ENCODE measurements around the gene TIMM44.

Gene TIMM44

GRCh38 chr19:7943444-7944176 is at the start of gene TIMM44:
Gene TIMM44, minus strand, starts transcription at chr19:7943666. Its CDS starts 15 bp downstream, at chr19:7943651.
- peak; percentile 92 for TF ChIP-seq POLR2A (IDR thresholded peaks at IDR 0.05; ENCODE audit: low read length)
- no peak for TF ChIP-seq GATA1 (IDR thresholded peaks at IDR 0.05; ENCODE audit: low read depth, low read length)

GRCh38 chr19:7992575-7992974 is 49.1 kb upstream of the TIMM44 start:
- TF ChIP-seq GATA1 (IDR thresholded peaks at IDR 0.05; ENCODE audit: low read depth, low read length) (no peak), POLR2A (IDR thresholded peaks at IDR 0.05; ENCODE audit: low read length) (no peak)
- DNase-seq, result no peak

More at GRCh38 chr19:7943444-7944176, at the start of gene TIMM44:
- peak; percentile 99 for DNase-seq

- TF ChIP-seq POLR2A (IDR thresholded peaks at IDR 0.05; ENCODE audit: low read length) (no peak), GATA1 (IDR thresholded peaks at IDR 0.05; ENCODE audit: low read depth, low read length) (no peak)
- DNase-seq, result no peak
Observed at GRCh38 chr19:7989071-7989575, 45.7 kb upstream of the TIMM44 start.

- DNase-seq, result no peak
- TF ChIP-seq POLR2A (IDR thresholded peaks at IDR 0.05; ENCODE audit: low read length) (no peak), GATA1 (IDR thresholded peaks at IDR 0.05; ENCODE audit: low read depth, low read length) (no peak)
Observed at GRCh38 chr19:7988307-7988706, 44.8 kb upstream of the TIMM44 start.

GRCh38 chr19:7987114-7987768 is 43.8 kb upstream of the TIMM44 start:
- DNase-seq, result no peak
- TF ChIP-seq POLR2A (IDR thresholded peaks at IDR 0.05; ENCODE audit: low read length) (no peak), GATA1 (IDR thresholded peaks at IDR 0.05; ENCODE audit: low read depth, low read length) (no peak)

- no peak for TF ChIP-seq POLR2A (IDR thresholded peaks at IDR 0.05; ENCODE audit: low read length)
- no peak for TF ChIP-seq GATA1 (IDR thresholded peaks at IDR 0.05; ENCODE audit: low read depth, low read length)
- DNase-seq, result no peak
Observed at GRCh38 chr19:7986321-7987113, 43.1 kb upstream of the TIMM44 start.

- no peak for TF ChIP-seq POLR2A (IDR thresholded peaks at IDR 0.05; ENCODE audit: low read length)
- no peak for DNase-seq
Observed at GRCh38 chr19:7985481-7985911, 42.0 kb upstream of the TIMM44 start.

GRCh38 chr19:7983995-7984837 is 40.8 kb upstream of the TIMM44 start:
- no peak for DNase-seq
- no peak for TF ChIP-seq GATA1 (IDR thresholded peaks at IDR 0.05; ENCODE audit: low read depth, low read length)
- TF ChIP-seq POLR2A (IDR thresholded peaks at IDR 0.05; ENCODE audit: low read length), result no peak

- TF ChIP-seq POLR2A (IDR thresholded peaks at IDR 0.05; ENCODE audit: low read length) (no peak), GATA1 (IDR thresholded peaks at IDR 0.05; ENCODE audit: low read depth, low read length) (no peak)
- DNase-seq, result no peak
Observed at GRCh38 chr19:7983286-7983950, 40.0 kb upstream of the TIMM44 start.

- DNase-seq, result no peak
- TF ChIP-seq POLR2A (IDR thresholded peaks at IDR 0.05; ENCODE audit: low read length) (no peak), GATA1 (IDR thresholded peaks at IDR 0.05; ENCODE audit: low read depth, low read length) (no peak)
Observed at GRCh38 chr19:7982651-7983099, 39.2 kb upstream of the TIMM44 start.

GRCh38 chr19:7982103-7982502 is 38.6 kb upstream of the TIMM44 start:
- TF ChIP-seq POLR2A (IDR thresholded peaks at IDR 0.05; ENCODE audit: low read length) (no peak), GATA1 (IDR thresholded peaks at IDR 0.05; ENCODE audit: low read depth, low read length) (no peak)
- no peak for DNase-seq

- no peak for TF ChIP-seq POLR2A (IDR thresholded peaks at IDR 0.05; ENCODE audit: low read length)
- no peak for TF ChIP-seq GATA1 (IDR thresholded peaks at IDR 0.05; ENCODE audit: low read depth, low read length)
- no peak for DNase-seq
Observed at GRCh38 chr19:7981661-7982060, 38.2 kb upstream of the TIMM44 start.

GRCh38 chr19:7981199-7981598 is 37.7 kb upstream of the TIMM44 start:
- peak; percentile 67 to 74 for DNase-seq
- TF ChIP-seq GATA1 (IDR thresholded peaks at IDR 0.05; ENCODE audit: low read depth, low read length), result no peak
- TF ChIP-seq POLR2A (IDR thresholded peaks at IDR 0.05; ENCODE audit: low read length), result no peak
